ENCODE data around the gene PITPNM3. TPM values are rescaled to one million over a fixed set of nuclear protein-coding genes. Genes with fewer than 3 reads are reported as not detected.

The PITPNM3 gene
- total RNA-seq, 1 experiment from 2014 or later, result 1.4 TPM

DNA sequence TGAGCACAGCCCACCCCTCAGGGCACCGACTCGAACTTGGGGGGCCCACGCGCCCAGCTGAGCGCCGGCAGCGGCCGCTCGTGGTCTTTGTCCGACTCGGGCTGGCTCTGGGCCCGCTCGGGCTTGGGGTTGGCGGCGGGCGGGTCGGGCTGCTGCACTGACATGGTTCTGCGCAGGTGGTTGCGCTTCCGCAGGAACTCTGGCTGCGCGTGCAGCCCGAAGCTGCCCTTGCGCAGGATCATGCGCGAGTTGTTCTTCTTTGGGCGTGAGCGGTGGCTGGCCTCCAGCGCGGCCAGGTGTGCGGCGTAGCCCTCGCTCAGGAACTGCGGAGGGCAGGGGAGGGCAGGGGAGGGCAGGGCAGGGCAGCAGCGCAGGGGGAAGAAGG is 101.0 kb downstream of the PITPNM3 start:
- no peaks in the 10 kb centered on the region for H3K27me3 ChIP-seq
- no peak overlapping the region for H3K4me3 ChIP-seq
- DNase-seq, result no peak
- H3K9me3 ChIP-seq, result no peaks in the 10 kb centered on the region
- H3K36me3 ChIP-seq, result no peaks in the 10 kb centered on the region

DNA sequence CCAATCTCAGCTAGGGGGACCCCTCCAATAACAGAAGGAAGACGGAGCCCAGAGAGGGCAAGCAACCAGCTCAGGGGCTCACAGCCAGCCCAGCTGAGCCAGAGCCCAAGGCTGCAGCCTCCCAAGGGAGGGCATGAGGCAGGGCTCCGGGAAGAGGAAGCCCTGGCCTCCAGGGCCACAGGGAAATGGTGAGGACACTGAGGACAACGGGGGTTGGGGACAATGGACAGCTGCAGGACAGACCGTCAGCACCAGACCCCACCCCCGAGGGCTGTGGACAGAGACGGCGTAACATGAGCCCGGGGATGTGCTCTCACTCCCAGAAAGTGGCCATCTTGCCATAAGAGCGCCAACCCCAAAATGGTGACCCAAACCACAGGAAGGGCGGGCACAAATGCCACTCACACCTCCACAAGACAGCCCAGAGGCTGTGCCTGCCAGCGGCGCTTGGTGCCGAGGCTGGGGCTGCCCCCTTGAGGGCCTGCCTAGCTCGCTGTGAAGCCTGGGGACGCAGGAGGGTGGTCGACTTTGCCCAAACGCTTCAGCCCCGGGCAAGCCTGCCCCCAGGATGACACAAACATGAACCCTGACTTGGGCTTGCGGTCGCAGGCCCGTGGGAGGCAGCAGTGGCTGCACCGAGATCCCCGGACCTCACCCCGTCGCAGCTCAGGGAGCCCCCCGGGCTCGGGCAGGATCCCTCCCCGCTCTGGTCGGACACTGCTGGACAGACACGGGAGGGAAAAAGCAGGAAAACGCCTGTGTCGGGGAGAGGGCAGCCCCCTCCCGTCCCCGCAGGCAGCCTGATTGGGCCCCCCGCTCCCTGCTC is 101.6 kb downstream of the PITPNM3 start:
- Histone ChIP-seq H3K4me3 (no peak overlapping the region), H3K36me3 (no peaks in the 10 kb centered on the region), H3K27me3 (no peaks in the 10 kb centered on the region), H3K9me3 (no peaks in the 10 kb centered on the region)
- no peak for DNase-seq

DNA sequence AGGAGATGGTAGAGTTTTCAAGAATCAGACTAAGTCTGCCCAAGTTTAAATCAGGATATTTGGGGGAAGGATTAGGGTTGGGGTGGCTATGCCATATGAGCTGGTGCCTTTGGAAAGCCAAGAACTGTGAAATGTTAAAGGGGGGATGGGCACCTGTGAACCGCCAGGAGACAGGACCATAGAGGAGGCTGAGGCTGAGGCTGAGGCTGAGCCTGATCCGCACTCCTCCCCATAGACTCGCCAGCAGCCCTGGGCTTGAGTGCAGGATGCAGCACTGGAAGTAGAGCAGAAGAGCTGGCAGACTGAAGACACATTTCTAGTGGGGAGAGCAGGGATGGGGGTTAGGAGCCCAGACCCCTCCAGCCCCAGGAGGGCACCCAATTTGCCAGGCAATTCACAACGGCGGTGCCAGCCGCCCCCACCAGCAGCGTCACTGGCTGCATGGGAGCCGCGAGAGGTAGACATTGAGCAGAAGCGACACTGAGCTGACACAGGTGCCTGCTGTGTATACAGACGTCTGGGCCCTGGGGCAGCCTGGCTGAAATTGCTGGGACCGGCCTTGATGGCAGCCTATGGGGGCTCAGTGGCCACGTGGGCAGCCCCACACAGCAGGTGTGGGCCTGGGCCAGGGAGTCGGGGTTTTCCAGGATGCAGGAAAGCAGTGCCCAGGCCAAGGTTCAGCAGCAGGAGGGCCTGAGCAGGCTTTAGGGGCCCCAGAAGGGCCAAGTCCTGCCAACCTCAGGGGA is 102.9 kb downstream of the PITPNM3 start:
- DNase-seq, result no peak
- no peaks in the 10 kb centered on the region for H3K36me3 ChIP-seq
- H3K4me3 ChIP-seq, result no peak overlapping the region
- no peaks in the 10 kb centered on the region for H3K27me3 ChIP-seq
- no peaks in the 10 kb centered on the region for H3K9me3 ChIP-seq

DNA sequence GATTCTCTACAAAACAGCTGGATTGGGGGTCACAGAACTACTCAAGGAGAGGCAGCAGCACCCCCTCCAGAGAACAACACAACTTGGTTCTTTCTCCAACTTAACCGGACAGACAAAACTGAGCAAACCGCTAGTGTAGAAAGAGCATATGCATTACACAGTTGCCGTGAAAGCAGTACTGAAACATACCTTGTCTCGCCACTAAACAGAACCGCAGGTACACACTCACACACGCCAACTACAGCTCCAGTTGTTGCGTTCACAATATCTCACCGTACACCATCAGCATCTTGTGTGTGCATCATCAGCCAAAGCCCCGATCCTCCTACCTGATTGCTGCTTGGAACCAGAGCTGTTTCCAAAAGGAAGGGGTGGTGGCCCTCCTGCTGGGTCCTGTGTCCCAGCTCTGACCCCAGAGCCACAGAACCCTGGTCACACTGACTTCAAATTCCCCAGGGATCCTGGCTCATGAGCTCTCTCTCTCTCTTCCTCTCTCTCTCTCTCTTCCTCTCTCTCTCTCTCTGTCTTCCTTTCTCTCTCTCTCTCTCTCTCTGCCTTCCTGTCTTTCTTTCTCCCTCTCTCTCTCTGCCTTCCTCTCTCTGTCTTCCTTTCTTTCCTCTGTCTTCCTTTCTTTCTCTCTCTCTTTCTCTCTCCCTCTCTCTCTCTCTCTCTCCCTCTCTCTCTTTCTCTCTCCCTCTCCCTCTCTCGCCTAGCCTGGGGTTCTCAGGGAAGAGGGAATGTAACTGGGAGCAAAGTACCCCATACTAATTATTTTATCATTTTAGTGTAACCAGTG is 103.7 kb downstream of the PITPNM3 start:
- no peak for DNase-seq
- Histone ChIP-seq H3K4me3 (no peak overlapping the region), H3K9me3 (no peaks in the 10 kb centered on the region), H3K36me3 (no peaks in the 10 kb centered on the region; the same call in 1 of the 2 replicates), H3K27me3 (no peaks in the 10 kb centered on the region)

DNA sequence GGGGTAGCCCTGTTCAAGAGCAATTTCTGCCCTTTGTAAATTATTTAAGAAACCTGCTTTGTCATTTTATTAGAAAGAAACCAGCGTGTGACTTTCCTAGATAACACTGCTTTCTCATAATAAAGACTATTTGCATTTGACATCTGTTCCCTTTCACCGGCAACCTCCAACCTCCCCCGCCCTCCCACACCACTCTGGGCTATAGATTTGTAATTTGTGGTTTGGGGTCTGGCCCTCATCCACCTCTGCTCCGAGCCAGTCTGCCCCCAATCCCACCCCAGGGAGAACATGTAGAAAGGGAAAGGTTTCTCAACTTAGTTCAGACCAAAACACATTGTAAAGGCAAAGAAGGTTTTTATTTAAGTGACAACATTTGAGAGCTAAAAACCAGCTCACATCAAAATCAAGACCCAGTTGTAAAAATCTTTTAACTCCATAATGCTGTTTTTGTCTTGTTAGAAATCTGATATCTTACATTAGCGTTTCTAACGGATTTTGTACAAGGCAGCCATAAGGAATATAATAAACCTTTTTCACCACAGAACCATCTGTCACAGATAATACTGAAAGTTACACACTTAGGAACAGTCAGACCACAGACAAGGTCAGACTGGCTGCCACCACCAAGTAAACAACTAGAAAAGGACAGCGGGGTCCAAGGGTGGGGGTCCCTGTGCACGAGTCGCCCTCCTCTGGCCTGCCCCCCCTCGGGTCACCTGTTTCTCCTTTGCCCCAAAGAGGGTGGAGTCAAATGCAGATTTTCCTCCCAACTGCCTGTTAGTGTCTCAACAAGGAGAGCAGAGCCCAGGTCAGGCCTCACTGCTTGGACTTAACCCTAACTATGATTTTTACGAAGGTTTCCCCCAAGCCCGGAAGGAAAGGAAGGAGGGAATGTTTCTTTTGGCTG is 105.2 kb downstream of the PITPNM3 start:
- H3K4me3 ChIP-seq, result no peak overlapping the region
- no peaks in the 10 kb centered on the region for H3K27me3 ChIP-seq
- H3K9me3 ChIP-seq, result no peaks in the 10 kb centered on the region
- DNase-seq, result no peak
- no peaks in the 10 kb centered on the region; the same call in 1 of the 2 replicates for H3K36me3 ChIP-seq

DNA sequence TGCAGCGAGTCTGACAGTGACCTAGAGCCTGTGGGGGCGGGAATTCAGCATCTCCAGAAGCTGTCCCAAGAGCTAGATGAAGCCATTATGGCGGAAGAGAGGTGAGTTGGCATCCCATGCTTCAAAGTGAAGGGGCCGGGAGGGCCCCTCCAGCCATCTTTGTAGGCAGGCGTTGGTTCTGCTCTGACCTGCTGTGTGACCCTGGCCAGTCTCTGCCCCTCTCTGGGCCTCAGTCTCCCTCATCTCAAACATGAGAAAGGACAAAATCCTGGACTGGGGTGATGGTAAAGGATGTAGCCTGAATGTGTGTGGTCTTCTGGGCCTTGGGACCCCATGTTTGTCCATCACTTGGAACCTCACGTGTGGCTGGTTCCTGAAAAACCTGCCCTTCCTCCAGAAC is 107.0 kb downstream of the PITPNM3 start:
- H3K4me3 ChIP-seq, result no peak overlapping the region
- DNase-seq, result no peak
- no peaks in the 10 kb centered on the region; the same call in 1 of the 2 replicates for H3K36me3 ChIP-seq
- no peaks in the 10 kb centered on the region for H3K9me3 ChIP-seq
- H3K27me3 ChIP-seq, result no peaks in the 10 kb centered on the region

DNA sequence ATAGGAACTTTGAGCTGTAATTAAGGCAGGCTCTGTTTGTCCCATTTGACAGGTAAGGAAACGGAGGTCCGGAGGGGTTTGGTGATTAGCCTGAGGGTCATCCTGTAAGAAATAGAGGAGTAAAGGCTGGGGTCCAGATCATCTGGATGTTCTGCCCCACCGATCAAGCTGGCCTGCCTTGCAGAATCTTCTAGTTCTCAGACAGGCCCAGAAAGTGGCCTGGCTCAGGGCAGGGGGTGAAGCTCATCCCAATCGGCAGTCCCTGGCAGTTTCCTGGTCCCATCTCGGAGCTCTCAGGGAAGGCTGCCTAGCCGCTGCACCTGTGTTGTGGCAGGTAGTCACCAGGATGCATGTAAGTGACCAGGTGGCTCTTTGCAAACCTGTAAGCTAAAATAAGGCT is 107.9 kb downstream of the PITPNM3 start:
- Histone ChIP-seq H3K9me3 (no peaks in the 10 kb centered on the region), H3K4me3 (no peak overlapping the region), H3K27me3 (no peaks in the 10 kb centered on the region), H3K36me3 (no peaks in the 10 kb centered on the region; the same call in 1 of the 2 replicates)
- DNase-seq, result no peak

DNA sequence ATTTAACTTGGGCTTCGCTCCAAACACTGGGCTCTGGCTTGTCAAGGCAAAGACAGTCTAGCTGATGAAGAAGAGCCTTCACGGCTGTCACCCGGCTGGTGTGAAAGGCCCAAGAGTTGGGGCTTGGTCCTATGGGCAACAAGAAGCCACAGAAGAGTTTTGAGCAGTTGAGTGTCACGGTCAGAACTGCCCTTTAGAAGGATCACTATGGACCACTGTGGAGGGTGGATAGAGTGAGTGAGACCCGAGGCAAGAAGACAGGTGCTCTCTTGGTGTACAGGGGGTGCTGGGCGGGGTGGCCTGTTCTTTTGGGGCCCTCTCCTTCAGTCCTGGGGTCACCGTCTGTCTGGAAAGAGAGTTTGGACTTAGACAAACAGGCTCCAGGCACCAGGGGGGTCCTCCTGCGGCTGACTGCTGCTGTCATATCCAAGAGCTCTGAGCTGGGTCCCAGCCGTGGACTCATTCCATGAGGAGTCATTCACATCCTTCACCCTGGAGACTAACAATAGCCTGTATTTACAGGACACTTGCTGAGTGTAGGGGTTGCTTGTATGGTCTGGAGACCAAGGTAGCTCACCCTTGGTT is 109.7 kb downstream of the PITPNM3 start:
- no peak overlapping the region for H3K4me3 ChIP-seq
- H3K27me3 ChIP-seq, result no peaks in the 10 kb centered on the region
- DNase-seq, result no peak
- H3K36me3 ChIP-seq, result no peaks in the 10 kb centered on the region; the same call in 1 of the 2 replicates
- H3K9me3 ChIP-seq, result no peaks in the 10 kb centered on the region

DNA sequence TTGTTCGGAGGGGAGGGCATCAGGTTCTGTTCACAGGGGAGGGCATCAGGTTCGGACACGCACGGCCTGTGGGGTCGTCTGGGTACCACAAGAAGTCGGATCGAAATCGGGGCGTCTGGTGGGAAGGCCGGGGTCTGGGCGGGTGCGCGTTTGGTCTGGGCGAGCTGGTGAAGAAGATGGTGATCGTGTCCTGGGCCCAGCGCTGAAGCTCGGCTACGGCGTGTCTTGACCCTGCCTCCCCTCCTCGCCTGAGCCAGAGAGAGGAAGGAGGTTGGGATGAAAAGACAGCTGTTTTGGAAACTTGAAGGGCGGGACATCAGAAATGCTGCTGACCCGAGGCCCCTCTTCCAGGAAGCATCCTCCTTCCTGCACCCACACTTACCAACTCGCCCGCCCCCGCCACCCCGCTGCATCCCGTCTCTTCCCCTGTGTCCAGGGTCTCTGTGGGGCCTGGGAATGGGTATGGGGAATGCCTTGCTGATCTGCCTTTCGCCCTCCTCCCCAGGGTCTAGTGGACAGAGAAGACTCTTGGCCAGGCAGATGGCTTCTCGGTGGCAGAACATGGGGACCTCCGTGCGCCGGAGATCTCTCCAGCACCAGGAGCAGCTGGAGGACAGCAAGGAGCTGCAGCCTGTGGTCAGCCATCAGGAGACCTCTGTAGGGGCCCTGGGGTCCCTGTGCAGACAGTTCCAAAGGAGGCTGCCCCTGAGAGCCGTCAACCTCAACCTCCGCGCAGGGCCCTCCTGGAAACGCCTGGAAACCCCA is 111.6 kb downstream of the PITPNM3 start:
- DNase-seq, result no peak
- Histone ChIP-seq H3K9me3 (no peaks in the 10 kb centered on the region), H3K36me3 (no peaks in the 10 kb centered on the region; the same call in 1 of the 2 replicates), H3K4me3 (peak overlapping the region; percentile 65), H3K27me3 (no peaks in the 10 kb centered on the region)

DNA sequence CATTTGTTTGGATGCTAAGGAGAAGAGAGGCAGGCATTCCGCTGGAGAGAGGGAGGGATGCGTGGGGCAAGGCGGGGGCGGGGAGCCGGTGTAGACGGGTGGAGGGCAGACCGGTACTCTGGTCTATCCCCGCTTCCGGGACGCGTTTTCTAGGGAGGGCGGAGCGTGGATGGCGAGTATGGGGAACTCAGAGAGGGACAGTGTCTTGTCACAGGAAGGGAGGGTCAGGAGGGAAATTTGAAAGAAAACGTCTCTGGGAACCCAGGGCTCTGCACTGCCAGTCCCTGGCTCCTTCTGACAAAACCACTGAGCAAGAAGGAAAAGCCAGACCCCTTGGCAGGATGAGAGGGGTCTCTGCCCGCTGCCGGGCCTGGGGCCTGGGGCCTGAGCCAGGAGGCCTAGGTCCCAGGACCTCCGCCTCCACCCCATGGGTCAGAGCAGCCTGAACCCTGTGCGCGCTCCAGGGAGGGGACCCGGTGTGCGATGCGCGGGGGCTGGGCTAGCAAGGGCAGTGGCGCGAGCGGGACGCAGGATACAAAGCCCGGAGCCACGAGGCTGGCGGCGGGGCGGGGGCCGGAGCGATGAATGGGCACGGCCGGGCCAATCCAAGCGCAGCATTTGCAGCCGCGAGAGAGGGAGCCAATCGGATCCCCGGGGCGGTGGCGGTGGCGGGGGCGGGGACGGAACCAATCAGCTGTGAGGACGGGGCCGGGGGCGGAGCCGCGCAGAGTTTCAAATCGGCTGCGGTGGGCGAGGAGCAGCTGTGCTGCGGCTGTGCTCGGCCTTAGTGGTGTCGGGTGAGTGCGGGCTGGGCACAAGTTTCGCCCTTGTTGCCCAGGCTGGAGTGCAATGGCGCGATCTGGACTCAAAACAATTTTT is 112.4 kb downstream of the PITPNM3 start, which contains the start of gene PIMREG:
Gene PIMREG (plus strand): TSS at position 764 of the 879 bp plus-strand sequence. CDS start 656 bp downstream, outside the sequence.
- Histone ChIP-seq H3K9me3 (no peaks in the 10 kb centered on the region), H3K4me3 (peak within 1 kb of the TSS; percentile 65), H3K36me3 (no peaks in the 10 kb centered on the region; the same call in 1 of the 2 replicates), H3K27me3 (no peaks in the 10 kb centered on the region)
- peak; percentile 94 for DNase-seq

DNA sequence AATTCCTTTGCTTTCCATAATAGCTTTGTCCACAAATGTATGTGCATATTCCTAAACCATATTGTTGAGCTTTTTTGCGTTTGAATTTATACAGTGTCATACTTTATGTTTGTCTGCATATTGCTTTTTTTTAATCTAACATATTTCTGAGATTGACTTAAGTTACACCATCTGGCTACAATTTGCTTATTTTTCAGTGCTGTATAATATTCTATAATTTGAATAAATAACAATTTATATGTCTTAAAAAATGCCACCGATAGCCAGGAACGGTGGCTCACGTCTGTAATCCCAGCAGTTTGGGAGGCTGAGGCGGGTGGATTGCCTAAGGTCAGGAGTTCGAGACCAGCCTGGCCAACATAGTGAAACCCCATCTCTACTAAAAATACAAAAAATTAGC is 113.6 kb downstream of the PITPNM3 start:
- Histone ChIP-seq H3K36me3 (no peaks in the 10 kb centered on the region; the same call in 1 of the 2 replicates), H3K9me3 (no peaks in the 10 kb centered on the region), H3K27me3 (no peaks in the 10 kb centered on the region), H3K4me3 (no peak overlapping the region)
- no peak for DNase-seq

DNA sequence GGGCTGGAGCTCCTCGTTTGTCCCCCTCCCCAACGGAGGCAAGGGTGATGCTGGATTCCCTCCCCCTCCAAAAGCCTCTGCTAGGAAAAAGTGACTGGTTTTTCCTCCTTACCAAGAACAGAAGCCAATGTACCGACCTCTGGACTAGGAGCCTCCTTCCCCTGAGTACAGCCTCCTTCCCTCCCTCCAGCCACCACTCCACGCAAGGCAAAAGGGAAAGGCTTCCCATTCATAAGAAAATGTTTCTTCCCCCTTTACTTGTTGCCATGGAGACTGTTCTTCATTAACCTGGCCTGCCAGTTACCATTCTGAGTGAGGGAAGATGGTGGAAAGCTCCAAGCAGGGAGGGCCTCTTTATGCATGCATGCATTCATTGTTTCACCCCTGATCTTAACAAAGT is 116.4 kb downstream of the PITPNM3 start:
- Histone ChIP-seq H3K27me3 (no peaks in the 10 kb centered on the region), H3K9me3 (no peaks in the 10 kb centered on the region), H3K36me3 (no peaks in the 10 kb centered on the region), H3K4me3 (no peak overlapping the region)
- no peak for DNase-seq

DNA sequence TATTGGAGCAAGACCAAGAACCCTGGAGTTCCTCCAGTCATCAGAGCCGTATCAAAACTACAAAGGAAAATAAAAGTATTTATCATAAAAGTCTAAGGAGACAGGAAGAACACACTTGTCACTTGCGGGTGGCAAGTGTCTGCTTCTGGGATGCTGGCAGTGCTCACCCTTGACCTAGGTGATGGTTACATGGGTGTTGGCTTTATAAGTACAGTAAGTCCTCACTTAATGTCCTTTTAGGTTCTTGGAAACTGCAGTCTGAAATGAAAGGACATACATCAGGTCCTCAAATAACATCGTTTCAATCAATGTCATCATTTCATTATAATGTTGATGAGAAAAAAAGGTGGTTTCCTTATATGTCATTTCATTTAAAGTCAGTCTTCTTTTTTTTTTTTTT is 118.4 kb downstream of the PITPNM3 start:
- Histone ChIP-seq H3K4me3 (no peak overlapping the region), H3K36me3 (no peaks in the 10 kb centered on the region), H3K27me3 (no peaks in the 10 kb centered on the region), H3K9me3 (no peaks in the 10 kb centered on the region)
- DNase-seq, result no peak

DNA sequence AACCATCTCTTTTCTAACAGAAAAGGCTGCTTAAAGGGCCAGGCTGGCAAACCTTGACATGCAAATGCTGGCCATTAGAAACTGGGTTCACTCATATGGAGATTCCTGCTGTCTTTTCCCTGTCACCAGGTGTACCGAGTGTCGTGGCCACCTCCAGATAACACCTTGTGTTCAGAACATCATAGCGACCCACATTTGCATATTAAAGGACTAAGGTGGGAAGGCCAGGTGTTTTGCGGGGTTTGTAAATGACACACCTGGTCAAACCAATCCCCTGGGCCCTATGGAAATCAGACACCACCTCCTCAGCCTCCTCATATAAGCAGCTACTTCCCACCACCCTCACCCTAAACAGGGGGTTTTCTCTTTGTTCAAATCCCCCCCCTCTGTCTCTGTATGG is 118.9 kb downstream of the PITPNM3 start:
- Histone ChIP-seq H3K9me3 (no peaks in the 10 kb centered on the region), H3K27me3 (no peaks in the 10 kb centered on the region), H3K36me3 (no peaks in the 10 kb centered on the region), H3K4me3 (no peak overlapping the region)
- no peak for DNase-seq

Measured in MG63 (cell line).